ENCODE results near the gene SLC44A5.
"Not testable (repeated sequence)": the region's sequence is repeated elsewhere in the genome, so short reads cannot be mapped to it uniquely, and the experiment has no call there.

Gene SLC44A5

DNA sequence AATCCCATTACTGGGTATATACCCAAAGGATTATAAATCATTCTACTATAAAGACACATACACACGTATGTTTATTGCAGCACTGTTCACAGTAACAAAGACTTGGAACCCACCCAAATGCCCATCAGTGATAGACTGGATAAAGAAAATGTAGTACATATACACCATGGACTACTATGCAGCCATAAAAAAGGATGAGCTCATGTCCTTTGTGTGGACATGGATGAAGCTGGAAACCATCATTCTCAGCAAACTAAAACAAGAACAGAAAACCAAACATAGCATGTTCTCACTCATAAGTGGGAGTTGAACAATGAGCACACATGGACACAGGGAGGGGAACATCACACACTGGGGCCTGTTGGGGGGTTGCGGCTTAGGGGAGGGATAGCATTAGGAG, 347.3 kb downstream of the SLC44A5 start:
- 89 to 100% methylated on average over 1 of the region's 2 CpGs for WGBS, 2 experiments
- H3K4me3 ChIP-seq (ENCODE audit: insufficient read depth, low read depth, low read length); H3K9me3 ChIP-seq (ENCODE audit: control insufficient read depth, low read length); H3K36me3 ChIP-seq (ENCODE audit: control insufficient read depth, insufficient read depth, low read length); H3K27ac ChIP-seq (ENCODE audit: insufficient read depth, low read depth, low read length, poor library complexity, severe bottlenecking); H3K27me3 ChIP-seq (ENCODE audit: control insufficient read depth, insufficient read depth, low read length, poor library complexity, severe bottlenecking); H3K4me1 ChIP-seq (ENCODE audit: control insufficient read depth, insufficient read depth, low read length): not testable (repeated sequence)

DNA sequence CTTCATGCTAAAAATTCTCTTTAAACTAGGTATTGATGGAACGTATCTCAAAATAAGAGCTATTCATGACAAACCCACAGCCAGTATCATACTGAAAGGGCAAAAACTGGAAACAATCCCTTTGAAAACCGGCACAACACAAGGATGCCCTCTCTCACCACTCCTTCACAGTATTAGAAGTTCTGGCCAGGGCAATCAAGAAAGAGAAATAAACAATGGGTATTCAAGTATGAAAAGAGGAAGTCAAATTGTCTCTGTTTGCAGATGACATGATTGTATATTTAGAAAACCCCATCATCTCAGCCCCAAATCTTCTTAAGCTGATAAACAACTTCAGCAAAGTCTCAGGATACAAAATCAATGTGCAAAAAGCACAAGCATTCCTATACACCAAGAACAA, 349.0 kb downstream of the SLC44A5 start:
- H3K4me1 ChIP-seq (ENCODE audit: control insufficient read depth, insufficient read depth, low read length); H3K9me3 ChIP-seq (ENCODE audit: control insufficient read depth, low read length); H3K36me3 ChIP-seq (ENCODE audit: control insufficient read depth, insufficient read depth, low read length); H3K4me3 ChIP-seq (ENCODE audit: insufficient read depth, low read depth, low read length); H3K27ac ChIP-seq (ENCODE audit: insufficient read depth, low read depth, low read length, poor library complexity, severe bottlenecking); H3K27me3 ChIP-seq (ENCODE audit: control insufficient read depth, insufficient read depth, low read length, poor library complexity, severe bottlenecking): not testable (repeated sequence)
- 93 to 98% methylated on average over 1 to 2 of the region's 2 CpGs for WGBS, 2 experiments

DNA sequence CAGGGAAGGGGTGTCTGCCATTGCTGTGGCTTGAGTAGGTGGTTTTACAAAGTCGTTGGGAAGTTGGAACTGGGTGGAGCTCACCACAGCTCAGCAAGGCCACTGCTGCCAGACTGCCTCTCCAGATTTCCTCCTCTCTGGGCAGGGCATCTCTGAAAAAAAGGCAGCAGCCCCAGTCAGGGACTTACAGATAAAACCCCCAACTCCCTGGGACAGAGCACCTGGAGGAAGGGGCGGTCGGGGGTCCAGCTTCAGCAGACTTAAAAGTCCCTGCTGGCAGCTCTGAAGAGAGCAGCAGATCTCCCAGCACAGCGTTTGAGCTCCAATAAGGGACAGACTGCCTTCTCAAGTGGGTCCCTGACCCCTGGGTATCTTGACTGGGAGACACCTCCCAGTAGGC, 352.6 kb downstream of the SLC44A5 start:
- no peaks in the 10 kb centered on the region for H3K27me3 ChIP-seq (ENCODE audit: control insufficient read depth, insufficient read depth, low read length, poor library complexity, severe bottlenecking)
- no peak overlapping the region for H3K4me3 ChIP-seq (ENCODE audit: insufficient read depth, low read depth, low read length)
- H3K36me3 ChIP-seq (ENCODE audit: control insufficient read depth, insufficient read depth, low read length): no peaks in the 10 kb centered on the region
- no peaks in the 10 kb centered on the region for H3K9me3 ChIP-seq (ENCODE audit: control insufficient read depth, low read length)
- no peak overlapping the region for H3K27ac ChIP-seq (ENCODE audit: insufficient read depth, low read depth, low read length, poor library complexity, severe bottlenecking)
- WGBS, 2 experiments: 92 to 94% methylated on average over 4 of the region's 4 CpGs
- no peaks in the 10 kb centered on the region for H3K4me1 ChIP-seq (ENCODE audit: control insufficient read depth, insufficient read depth, low read length)

DNA sequence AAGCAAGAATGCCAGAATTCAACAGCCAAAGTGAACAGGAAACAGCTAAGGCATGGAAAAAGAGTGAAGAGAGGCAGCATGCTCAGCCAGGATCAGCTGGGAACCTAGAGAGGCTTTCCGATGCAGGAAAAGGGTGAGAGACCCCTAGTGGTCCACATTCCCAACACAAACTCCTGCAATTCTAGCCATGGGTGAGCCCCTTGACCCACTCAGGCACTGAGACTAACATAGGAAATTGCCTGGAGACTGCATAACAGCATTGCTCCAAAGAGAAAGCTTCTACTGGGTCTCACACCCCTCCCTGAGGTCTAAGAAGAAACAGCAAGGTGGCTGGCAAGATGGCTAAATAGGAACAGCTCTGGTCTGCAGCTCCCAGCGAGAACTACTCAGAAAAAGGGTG, 353.5 kb downstream of the SLC44A5 start:
- Histone ChIP-seq H3K27me3 (ENCODE audit: control insufficient read depth, insufficient read depth, low read length, poor library complexity, severe bottlenecking) (no peaks in the 10 kb centered on the region), H3K27ac (ENCODE audit: insufficient read depth, low read depth, low read length, poor library complexity, severe bottlenecking) (no peak overlapping the region), H3K4me3 (ENCODE audit: insufficient read depth, low read depth, low read length) (no peak overlapping the region), H3K4me1 (ENCODE audit: control insufficient read depth, insufficient read depth, low read length) (no peaks in the 10 kb centered on the region), H3K9me3 (ENCODE audit: control insufficient read depth, low read length) (no peaks in the 10 kb centered on the region), H3K36me3 (ENCODE audit: control insufficient read depth, insufficient read depth, low read length) (no peaks in the 10 kb centered on the region)
- WGBS, 2 experiments: 63 to 66% methylated on average over 2 of the region's 2 CpGs

DNA sequence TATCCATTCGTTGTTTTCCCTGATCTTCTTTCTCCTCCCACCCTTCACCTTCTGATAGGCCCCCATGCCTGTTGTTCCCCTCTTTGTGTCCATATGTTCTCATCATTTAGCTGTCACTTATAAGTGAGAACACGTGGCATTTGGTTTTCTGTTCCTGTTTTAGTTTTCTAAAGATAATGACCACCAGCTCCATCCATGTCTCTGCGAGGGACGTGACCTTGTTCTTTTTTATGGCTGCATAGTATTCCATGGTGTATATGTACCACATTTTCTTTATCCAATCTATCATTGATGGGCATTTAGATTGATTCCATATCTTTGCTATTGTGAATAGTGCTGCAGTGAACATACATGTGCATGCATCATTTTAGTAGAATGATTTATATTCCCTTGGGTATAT, 360.8 kb downstream of the SLC44A5 start:
- H3K4me3 ChIP-seq (ENCODE audit: insufficient read depth, low read depth, low read length); H3K4me1 ChIP-seq (ENCODE audit: control insufficient read depth, insufficient read depth, low read length); H3K27me3 ChIP-seq (ENCODE audit: control insufficient read depth, insufficient read depth, low read length, poor library complexity, severe bottlenecking); H3K9me3 ChIP-seq (ENCODE audit: control insufficient read depth, low read length); H3K36me3 ChIP-seq (ENCODE audit: control insufficient read depth, insufficient read depth, low read length); H3K27ac ChIP-seq (ENCODE audit: insufficient read depth, low read depth, low read length, poor library complexity, severe bottlenecking): not testable (repeated sequence)
- 82 to 98% methylated on average over 4 of the region's 4 CpGs for WGBS, 2 experiments

DNA sequence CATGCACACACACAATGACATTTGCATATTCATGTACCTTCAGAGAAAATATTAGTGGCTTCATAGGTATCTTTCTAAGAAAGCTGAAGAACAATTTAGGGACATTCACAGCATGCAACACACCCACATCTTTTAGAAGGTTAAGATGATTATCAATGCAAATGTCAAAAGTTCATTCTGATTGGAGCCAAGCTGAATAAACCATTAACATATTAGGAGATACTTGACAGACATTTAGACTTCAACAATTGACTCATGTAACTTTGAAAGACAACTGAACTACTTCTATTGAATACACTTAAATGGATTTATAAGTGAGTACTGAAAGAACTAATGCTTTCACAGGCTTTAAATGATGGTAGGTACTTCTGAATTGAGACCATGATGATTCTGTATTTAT, 365.7 kb downstream of the SLC44A5 start:
- no peaks in the 10 kb centered on the region for H3K27me3 ChIP-seq (ENCODE audit: control insufficient read depth, insufficient read depth, low read length, poor library complexity, severe bottlenecking)
- no peaks in the 10 kb centered on the region for H3K9me3 ChIP-seq (ENCODE audit: control insufficient read depth, low read length)
- no peak overlapping the region for H3K4me3 ChIP-seq (ENCODE audit: insufficient read depth, low read depth, low read length)
- H3K36me3 ChIP-seq (ENCODE audit: control insufficient read depth, insufficient read depth, low read length): no peaks in the 10 kb centered on the region
- H3K27ac ChIP-seq (ENCODE audit: insufficient read depth, low read depth, low read length, poor library complexity, severe bottlenecking): no peak overlapping the region
- H3K4me1 ChIP-seq (ENCODE audit: control insufficient read depth, insufficient read depth, low read length): no peaks in the 10 kb centered on the region

DNA sequence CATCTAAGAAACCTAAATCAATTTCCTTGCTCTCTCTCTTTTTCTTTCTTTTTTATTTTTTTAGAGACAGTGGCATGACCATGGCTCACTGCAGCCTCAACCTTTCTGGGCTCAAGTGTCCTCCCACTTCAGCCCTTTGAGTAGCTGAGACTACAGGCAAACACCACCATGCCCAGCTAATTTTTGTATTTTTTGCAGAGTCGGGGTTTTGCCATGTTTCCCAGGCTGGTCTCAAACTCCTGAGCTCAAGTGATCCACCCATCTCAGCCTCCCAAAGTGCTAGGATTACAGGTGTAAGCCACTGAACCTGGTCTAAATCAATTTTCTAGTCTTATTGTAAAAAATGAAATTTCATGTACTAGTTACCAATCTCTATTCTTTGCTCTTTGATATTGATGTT, 367.8 kb downstream of the SLC44A5 start:
- Histone ChIP-seq H3K9me3 (ENCODE audit: control insufficient read depth, low read length) (no peaks in the 10 kb centered on the region), H3K4me3 (ENCODE audit: insufficient read depth, low read depth, low read length) (no peak overlapping the region), H3K36me3 (ENCODE audit: control insufficient read depth, insufficient read depth, low read length) (no peaks in the 10 kb centered on the region), H3K27me3 (ENCODE audit: control insufficient read depth, insufficient read depth, low read length, poor library complexity, severe bottlenecking) (no peaks in the 10 kb centered on the region), H3K4me1 (ENCODE audit: control insufficient read depth, insufficient read depth, low read length) (no peaks in the 10 kb centered on the region), H3K27ac (ENCODE audit: insufficient read depth, low read depth, low read length, poor library complexity, severe bottlenecking) (no peak overlapping the region)
- 93 to 100% methylated on average over 1 of the region's 1 CpG for WGBS, 2 experiments

DNA sequence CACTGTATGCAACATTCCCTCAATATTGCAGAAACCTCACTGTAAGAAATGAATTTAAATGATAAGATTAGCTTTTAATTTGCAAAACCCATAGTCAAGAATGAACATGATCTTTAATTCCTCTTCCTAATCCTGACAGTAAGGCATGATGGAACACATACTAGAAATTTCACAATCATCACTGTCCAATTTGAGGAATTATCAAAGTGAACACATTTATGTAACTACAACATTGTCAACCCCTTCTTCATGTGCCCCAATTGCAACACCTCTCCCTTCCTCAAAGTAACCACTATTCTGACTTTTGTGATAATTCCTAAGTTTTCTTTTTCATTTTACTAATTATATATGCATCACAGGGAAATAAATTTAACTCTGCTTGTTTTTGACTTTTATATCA, 373.6 kb downstream of the SLC44A5 start:
- no peaks in the 10 kb centered on the region for H3K4me1 ChIP-seq (ENCODE audit: control insufficient read depth, insufficient read depth, low read length)
- no peak overlapping the region for H3K27ac ChIP-seq (ENCODE audit: insufficient read depth, low read depth, low read length, poor library complexity, severe bottlenecking)
- H3K9me3 ChIP-seq (ENCODE audit: control insufficient read depth, low read length): no peaks in the 10 kb centered on the region
- H3K27me3 ChIP-seq (ENCODE audit: control insufficient read depth, insufficient read depth, low read length, poor library complexity, severe bottlenecking): no peaks in the 10 kb centered on the region
- H3K36me3 ChIP-seq (ENCODE audit: control insufficient read depth, insufficient read depth, low read length): no peaks in the 10 kb centered on the region
- H3K4me3 ChIP-seq (ENCODE audit: insufficient read depth, low read depth, low read length): no peak overlapping the region

DNA sequence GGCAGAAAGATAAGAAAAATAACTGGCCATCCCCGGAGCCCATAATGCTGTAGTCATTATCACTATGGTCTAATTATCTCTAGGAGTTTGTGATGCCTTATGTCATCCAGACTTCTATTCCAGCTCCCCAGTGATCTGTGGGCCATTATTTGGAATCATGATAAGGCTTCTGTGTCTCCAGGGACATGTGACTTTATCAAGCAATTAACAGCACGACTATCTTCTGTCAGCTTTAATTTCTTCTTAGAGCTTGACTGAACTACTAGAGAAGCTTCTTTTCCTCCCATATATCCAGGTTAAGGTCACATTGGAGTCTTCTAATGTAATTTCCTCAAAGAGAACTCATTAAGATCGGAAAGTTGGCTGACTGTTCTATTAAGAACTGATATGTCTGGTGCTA, 376.4 kb downstream of the SLC44A5 start:
- no peaks in the 10 kb centered on the region for H3K4me1 ChIP-seq (ENCODE audit: control insufficient read depth, insufficient read depth, low read length)
- H3K27ac ChIP-seq (ENCODE audit: insufficient read depth, low read depth, low read length, poor library complexity, severe bottlenecking): no peak overlapping the region
- no peaks in the 10 kb centered on the region for H3K27me3 ChIP-seq (ENCODE audit: control insufficient read depth, insufficient read depth, low read length, poor library complexity, severe bottlenecking)
- no peak overlapping the region for H3K4me3 ChIP-seq (ENCODE audit: insufficient read depth, low read depth, low read length)
- 89 to 91% methylated on average over 3 of the region's 3 CpGs for WGBS, 2 experiments
- no peaks in the 10 kb centered on the region for H3K9me3 ChIP-seq (ENCODE audit: control insufficient read depth, low read length)
- no peaks in the 10 kb centered on the region for H3K36me3 ChIP-seq (ENCODE audit: control insufficient read depth, insufficient read depth, low read length)

DNA sequence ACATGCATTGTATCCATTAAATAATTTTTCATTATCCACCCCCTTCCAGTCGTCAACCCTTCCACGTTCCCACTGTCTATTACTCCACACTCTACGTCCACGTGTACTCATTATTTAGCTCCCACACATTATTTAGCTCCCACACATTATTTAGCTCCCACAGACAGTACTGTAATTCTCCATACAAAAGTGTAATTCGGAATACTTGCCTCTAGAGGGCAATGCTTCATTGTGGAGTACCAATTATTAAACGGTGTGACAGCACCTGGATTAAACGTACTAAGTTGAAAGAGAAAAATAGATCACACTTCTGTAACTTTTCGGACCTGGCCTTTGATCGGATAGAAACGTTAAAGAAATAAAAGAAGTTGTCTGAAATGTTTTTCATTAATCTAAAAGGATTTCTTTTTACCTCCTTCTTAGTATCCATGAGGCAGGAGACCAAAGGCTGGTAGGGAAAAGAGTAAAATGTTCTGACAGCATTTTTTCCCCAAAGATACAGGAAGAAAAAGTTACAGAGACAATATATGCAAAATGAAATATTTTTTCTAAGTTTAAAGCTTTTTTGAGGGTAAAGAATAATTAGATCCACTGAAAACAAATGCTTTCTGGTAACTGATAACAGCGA, 377.5 kb downstream of the SLC44A5 start:
- 24 to 35% methylated on average over 10 of the region's 11 CpGs for WGBS, 2 experiments
- Histone ChIP-seq H3K27ac (ENCODE audit: insufficient read depth, low read depth, low read length, poor library complexity, severe bottlenecking) (no peak overlapping the region), H3K9me3 (ENCODE audit: control insufficient read depth, low read length) (no peaks in the 10 kb centered on the region), H3K4me1 (ENCODE audit: control insufficient read depth, insufficient read depth, low read length) (no peaks in the 10 kb centered on the region), H3K27me3 (ENCODE audit: control insufficient read depth, insufficient read depth, low read length, poor library complexity, severe bottlenecking) (no peaks in the 10 kb centered on the region), H3K36me3 (ENCODE audit: control insufficient read depth, insufficient read depth, low read length) (no peaks in the 10 kb centered on the region), H3K4me3 (ENCODE audit: insufficient read depth, low read depth, low read length) (no peak overlapping the region)

DNA sequence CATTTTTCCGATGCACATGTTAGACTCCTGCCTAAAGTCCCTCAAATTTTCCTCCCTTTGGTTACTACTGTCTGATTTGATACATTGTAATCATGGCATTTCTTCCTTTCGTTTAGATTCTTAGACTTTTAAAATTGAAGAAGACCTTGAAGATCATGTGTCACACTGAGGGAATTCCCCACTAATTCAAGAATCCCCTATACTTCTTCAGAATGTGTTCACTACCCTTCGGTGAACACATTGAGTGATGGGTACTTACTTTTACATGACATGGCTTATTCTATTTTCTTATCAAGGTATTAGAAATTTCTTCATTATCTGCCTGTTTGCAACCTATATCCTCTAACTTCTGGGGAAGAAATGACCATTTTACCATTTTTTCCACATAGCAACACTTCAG, 390.8 kb downstream of the SLC44A5 start:
- Histone ChIP-seq H3K27me3 (ENCODE audit: control insufficient read depth, insufficient read depth, low read length, poor library complexity, severe bottlenecking) (no peaks in the 10 kb centered on the region), H3K27ac (ENCODE audit: insufficient read depth, low read depth, low read length, poor library complexity, severe bottlenecking) (no peak overlapping the region), H3K36me3 (ENCODE audit: control insufficient read depth, insufficient read depth, low read length) (no peaks in the 10 kb centered on the region), H3K4me1 (ENCODE audit: control insufficient read depth, insufficient read depth, low read length) (no peaks in the 10 kb centered on the region), H3K4me3 (ENCODE audit: insufficient read depth, low read depth, low read length) (no peak overlapping the region), H3K9me3 (ENCODE audit: control insufficient read depth, low read length) (no peaks in the 10 kb centered on the region)
- 90 to 100% methylated on average over 2 to 3 of the region's 3 CpGs for WGBS, 2 experiments
